OCI-M1 (cell line): ENCODE measurements around the gene PDLIM1.

Experiments
- DNase-seq: peaks from one replicate; lab custom pipeline; 2025; lab: John Stamatoyannopoulos, UW

The PDLIM1 gene

DNA sequence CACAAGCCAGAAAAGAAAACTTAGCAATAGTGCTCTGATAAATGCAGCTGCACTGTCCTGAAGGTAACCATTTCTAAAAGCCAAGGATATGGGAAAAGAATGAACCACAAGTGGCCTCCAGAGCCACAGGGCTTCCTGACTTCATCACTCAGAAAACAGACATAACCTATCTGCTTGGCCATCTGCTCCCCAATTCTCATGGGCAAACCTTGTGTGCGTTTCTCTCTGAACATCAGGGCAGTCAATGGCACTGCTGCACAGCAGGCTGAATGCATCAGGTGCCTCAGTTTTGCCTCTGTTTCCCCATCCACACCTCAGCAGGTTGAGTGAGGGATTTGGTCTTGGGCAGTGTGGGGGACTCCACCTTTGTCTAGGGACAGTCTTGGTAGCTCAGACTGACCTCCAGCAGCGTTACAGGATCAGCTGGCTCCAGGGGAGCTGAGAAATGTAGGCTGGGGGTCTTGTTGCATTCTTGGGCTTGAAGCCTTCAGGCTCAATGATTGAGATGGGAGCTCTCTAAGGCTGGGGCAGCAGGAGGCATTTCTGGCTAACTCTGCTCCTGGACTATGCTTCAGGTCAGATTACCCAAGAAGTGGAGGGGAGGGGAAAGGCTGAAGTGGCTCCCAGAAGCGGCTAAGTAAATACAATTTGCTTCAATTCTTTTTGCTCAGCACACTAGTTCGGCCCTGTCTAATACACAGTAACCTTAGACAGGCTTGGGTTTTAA, 23.6 kb upstream of the PDLIM1 start:
- no peak for DNase-seq

DNA sequence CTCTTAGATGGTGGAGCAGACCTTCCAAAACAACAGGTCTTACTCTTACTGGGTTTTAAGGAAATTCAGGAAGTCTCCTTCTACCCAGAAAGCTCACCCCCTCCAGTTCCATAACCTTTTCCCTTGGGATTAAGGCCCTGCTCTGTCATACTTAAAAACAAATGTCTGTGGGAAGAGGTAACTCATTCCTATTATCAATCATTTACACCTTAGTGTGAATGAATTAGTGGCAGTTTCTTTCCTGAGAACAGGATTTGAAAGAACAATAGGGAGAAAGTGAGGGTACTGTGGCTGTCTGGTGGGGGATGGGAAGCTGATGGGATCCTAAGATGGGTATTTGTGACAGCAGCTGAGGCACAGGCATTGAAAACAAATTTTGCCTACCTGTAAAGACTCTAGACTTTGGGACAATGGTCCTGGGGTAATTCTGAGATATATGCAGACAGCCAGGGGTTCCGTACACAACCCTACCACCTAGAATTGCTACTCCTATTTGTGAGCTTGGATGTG, 22.2 kb upstream of the PDLIM1 start:
- no peak for DNase-seq

- peak; percentile 21 for DNase-seq
Measured at GRCh38 chr10:95312257-95312656, 21.5 kb upstream of the PDLIM1 start.

GRCh38 chr10:95309958-95310357, 19.2 kb upstream of the PDLIM1 start:
- DNase-seq, result peak; percentile 62

DNA sequence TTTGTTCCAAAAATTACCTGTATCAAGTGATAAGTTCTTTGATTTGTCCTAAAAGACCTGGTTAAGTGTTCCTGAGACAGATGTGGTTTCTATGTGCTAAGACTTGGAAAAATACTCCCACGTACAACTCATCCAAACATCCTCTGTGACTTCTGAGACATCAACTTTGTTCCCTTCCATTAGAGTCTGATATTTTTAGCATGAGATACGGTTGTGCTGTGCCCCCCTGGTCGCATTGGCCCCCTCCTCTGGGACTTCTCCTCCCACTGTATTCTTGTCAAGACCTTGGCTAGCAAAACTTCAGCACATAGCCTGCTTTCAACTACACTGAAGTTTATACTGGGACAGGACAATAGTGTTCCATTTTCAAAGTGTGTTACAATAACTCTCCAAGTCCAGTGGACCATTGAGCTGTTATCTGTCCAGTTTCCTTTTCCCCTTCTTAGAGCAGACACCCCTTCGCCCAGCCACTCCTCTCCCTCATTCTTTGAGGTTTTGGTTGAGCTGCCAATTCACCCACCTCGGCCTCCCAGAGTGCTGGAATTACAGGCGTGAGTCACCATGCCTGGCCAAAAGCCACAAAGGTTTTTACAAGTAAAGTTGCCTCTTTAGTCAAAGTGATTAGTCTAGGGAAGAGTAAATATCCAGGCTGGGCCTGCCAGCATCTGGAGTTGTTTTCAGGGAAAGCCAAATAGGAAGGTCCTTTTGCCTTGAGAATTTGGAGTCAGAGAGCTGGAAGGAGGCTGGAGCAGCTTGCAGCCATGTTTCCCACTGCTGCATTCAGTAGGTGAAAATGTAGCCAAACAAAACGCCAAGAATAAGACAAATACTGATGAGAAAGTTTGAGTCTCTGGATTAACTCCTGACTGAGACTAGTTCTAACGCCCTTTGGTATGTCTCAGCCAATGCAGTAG, 17.8 kb upstream of the PDLIM1 start:
- DNase-seq, result peak; percentile 91

- no peak for DNase-seq
Measured at GRCh38 chr10:95306851-95307250, 16.0 kb upstream of the PDLIM1 start.

- no peak for DNase-seq
Measured at GRCh38 chr10:95306318-95306650, 15.5 kb upstream of the PDLIM1 start.

- no peak for DNase-seq
Measured at GRCh38 chr10:95305606-95306317, 15.0 kb upstream of the PDLIM1 start.

DNA sequence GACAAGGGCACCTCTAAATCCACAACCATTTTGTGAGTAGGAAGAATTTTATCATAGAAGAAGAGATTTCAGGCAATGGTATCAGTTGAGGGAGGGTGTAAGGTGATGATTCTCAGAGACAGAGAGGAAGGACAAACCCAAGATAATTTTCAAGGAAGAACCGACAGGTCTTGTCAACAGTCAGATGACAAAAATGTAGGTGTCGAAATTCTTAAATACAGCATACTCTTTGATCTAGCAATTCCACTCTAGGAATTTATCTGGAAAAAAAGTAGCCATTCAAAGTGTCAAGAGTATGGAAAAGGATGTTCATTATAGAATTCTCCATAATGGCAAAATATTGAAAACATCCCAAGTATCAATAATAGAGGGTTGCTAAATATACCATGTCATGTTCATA, 14.2 kb upstream of the PDLIM1 start:
- DNase-seq, result no peak

DNA sequence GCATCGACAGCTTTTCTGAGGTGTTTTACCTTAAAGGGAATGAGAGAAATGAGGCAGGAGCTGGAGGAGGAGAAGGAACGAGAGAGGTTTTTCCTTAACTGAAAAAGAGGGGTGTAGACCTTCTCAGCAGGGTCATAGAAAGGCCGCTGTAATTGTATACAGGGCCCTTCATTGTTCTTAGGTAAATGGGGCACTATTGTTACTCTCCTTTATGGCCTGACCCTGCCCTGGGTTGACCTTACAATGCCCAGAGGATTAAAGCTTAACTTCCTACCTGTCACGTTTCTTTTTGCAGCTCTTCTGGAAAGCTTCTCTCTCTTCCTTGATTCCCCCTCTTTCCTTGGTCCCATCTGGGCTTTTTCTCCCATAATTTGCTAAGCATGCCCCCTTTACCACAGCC, 13.7 kb upstream of the PDLIM1 start:
- DNase-seq, result no peak

DNA sequence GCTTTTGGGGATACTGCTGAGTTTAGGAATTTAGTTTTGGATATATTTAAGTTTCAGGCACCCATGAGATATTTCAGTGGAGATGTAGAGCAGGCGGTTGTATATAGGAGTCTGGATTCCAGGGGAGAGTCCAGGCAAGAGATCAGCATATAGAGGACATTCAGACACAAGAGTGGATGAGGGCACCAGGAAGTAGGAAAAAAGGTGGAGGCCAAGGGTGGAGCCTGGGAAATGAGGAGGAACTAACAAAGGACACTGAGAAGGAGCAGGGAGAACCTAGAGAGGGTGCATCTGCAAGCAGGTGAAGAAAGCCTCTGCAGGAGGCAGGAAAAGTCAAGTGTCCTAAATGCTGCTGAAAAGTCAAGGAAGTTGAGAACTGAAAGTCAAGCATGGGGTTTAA, 13.1 kb upstream of the PDLIM1 start:
- no peak for DNase-seq

DNA sequence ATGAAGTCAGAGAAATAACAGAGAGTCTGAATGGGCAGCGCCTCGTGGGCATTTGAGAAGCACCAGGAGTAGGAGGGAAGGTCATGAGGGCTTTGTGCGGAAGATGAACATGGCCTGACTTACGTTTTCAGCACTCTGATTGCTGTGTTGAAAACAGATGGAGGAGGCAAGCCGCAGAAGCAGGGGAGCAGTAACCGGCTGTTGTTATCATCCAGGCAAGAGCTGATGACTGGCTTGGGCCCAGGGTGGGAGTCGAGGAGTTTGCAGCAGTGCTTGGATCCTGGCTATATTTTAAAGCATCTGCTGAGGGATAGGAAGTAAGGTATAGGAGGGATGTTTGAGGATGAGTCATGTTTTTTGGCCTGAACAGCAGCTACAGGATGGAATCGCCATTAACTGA, 12.7 kb upstream of the PDLIM1 start:
- DNase-seq, result no peak

DNA sequence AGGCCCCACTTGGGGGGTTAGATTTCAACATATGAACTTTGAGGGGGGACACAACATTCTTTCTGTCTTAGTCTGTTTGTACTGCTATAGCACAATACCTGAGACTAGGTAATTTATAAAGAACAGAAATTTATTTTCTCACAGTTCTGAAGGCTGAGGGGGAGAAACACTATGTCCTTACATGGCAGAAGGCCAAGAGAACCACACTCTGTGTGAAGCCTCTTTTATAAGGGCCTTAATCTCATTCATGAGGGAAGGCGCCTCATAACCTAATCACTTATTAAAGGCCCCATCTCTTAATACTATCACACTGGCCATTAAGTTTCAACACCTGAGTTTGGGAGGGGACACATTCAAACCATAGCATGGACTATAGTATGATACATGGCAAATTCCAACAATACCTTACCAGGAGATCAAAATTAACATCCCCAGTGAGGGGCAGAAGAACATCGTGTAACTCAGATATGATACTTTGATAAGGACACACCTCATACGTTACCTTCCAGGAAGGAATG, 9.3 kb upstream of the PDLIM1 start:
- no peak for DNase-seq

DNA sequence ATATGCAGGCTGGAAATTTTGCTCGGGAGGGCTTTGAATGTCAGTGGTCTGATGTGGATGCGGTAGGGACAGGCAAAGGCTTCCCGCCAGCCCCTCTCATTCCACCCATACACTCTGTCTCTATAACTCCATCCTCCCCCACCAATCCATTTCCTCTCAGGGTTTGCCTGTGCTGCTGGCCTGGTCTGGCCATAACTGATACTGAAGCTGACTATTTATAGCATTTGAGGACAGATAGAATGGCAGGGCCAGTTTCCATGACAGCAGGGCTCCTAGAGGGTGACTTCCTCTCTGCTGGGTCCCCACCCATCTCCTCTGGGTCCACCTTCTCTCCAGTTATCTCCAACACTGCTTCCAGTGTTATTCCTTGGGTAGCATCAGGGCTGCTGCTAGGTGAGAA, 6.6 kb upstream of the PDLIM1 start:
- peak; percentile 97 for DNase-seq

DNA sequence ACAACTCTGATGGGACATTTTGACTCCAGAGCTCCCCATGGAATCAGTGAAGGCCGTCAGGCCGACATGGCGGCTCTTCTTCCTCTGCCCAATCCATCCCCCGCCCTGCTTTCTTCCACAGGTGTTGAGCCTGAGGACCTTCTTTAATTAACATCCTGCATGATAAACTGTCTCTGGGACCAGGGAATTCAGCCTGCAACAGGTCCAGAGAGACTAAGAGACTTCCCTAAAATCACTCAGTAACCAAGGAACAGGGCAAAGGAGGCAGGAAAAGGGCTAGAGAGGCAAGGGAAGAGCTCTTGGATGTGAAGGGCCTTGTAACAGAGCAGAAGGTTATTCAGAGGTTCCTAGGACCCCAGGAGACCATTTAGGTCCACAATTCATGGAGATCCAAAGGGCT, 6.0 kb upstream of the PDLIM1 start:
- DNase-seq, result peak; percentile 62

DNA sequence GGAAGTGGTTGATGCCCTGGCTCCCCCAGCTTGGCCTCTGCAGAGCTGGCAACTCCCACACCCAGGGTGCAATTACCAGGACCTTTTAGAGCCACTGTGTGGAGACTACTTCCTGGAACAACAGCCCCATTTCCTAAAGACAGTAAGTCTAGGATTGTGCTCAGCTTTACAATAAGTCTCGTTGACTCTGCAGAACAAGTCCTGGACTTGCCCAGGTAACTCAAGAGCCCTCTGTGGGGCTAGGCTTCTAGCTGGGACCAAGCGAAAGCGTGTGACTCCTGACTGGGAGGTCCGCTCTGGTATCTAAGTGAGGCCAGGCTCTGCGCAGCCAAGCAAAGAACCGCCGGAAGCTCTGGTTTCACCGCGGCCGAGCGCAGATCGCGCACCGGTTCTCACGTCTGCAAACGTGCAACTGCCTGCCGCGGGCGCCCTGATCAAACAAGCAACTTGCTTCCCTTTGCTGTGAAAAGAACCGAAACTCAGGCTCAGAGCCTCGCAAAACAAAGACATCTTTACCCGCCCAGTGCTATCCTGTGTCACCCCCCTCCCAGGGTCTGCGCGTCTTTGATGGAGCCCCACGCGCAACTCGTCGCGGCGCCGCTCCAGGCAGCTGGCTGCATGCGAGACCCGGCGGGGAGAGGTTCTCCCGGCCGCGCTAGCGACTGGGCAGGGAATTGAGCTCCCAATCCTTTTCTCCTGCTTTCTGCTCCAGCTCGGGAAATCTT, 4.4 kb upstream of the PDLIM1 start:
- peak; percentile 48 for DNase-seq

- DNase-seq, result no peak
Measured at GRCh38 chr10:95293631-95294030, 2.8 kb upstream of the PDLIM1 start.

DNA sequence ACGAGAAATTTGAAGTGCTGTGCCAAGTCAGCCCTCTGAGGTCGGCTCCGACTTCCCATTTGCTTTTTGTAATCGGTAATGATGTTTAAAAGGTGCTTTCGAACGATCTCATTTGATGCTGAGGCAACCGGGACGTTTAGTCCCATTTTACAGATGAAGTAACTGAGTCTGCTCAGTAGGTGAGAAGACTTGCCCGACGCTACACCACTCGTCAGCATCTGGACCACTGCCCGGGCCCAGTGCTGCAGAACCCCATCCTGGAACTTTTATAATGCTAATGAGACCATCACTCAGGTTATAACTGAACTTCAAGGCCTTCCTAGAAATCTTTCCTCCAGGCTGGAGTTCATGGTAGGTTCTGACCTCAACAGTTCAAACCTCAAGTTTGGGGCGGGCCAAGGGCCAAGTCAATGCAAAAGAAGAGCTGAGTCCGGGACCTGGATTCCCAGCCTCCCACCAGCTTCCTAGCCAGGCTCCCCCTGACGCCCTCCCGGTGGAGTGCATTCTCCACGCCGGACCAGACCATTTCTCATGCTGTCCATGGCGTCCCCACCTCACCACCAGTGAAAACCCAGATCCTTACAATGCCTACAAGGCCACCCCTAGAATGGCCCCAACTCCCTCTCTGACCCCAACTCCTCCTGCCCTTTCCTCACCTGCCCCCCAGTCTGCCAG, 699 bp upstream of the PDLIM1 start:
- no peak for DNase-seq

DNA sequence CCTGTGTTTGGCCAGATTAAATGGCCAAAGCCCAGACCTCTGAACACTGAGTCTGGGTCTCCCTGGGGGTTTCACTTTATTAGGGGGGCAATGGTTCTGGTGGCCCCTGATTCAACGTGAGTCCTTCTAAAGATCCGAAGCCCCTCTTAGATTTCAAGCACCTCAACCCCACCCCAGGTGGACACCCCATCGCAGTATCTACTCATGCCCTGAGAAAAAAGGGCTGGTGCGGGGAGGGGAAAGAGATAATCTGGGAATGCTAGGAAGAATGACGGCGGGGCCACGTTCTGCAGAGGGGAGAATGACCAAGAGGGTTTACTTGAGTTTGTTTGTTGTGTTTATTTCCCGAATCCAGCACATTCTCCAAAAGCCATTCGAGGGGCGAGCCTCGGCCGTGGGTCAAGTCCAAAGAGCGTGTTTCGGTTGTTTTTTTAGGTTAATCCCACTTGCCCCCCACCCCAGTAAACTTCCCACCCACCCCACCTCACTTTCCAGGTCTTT, 832 bp downstream of the PDLIM1 start:
- peak; percentile 60 for DNase-seq

DNA sequence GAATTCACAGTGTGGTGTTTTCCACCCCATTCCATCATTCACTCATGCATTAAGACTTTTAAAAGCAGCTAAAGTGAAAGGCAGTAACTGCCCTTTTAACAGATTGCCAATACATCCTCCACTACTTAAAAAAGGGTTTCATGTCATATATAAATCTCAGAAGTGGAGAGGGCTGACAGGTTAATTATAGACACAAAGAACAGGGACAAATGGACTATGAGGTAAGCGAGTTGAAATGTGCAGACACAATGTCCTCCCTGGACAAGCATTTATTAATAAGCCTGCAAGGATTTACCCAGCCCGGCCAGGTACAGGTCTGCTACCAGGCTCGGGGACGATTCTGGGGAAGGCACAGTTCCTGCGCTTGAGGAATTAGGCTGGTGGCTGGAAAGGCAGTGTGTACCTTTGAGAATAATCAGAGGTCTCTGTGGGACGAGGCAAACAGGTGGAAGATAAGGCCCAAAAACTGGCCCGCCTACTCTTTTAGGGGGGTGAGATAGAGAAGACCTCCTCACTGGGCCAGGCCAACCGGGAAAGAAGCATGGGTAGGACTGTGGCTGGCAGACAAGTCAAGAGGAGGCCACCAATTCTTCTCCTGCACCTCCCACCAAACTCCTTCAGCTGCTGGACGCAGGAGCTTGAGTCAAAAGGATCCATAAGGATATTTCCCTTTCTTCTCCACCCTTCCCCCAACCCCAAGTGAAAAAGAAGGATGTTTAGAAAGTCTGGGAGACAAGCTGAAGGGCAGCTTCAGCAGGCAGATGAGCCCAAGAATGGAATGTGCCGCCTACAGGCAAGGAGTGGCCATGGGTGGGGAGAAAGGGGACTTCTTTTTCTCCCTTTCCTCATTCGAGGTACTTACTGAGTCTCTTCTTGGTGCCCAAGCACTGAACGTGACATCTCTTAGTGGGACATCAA, 1.5 kb downstream of the PDLIM1 start:
- DNase-seq, result peak; percentile 84
